GM12873 (cell line): ENCODE data around the gene HMGCS2.

ENCODE experiments used
- TF ChIP-seq, protein P1 (sequence below): IDR thresholded peaks from 2 replicates; pipeline ENCODE4 v1.5.1; 2012; ENCODE audit warnings: low read depth, mild to moderate bottlenecking, moderate library complexity, low read length, control low read depth; ENCODE audit not compliant: insufficient read depth; ENCODE audit errors: missing control alignments

Gene HMGCS2

DNA sequence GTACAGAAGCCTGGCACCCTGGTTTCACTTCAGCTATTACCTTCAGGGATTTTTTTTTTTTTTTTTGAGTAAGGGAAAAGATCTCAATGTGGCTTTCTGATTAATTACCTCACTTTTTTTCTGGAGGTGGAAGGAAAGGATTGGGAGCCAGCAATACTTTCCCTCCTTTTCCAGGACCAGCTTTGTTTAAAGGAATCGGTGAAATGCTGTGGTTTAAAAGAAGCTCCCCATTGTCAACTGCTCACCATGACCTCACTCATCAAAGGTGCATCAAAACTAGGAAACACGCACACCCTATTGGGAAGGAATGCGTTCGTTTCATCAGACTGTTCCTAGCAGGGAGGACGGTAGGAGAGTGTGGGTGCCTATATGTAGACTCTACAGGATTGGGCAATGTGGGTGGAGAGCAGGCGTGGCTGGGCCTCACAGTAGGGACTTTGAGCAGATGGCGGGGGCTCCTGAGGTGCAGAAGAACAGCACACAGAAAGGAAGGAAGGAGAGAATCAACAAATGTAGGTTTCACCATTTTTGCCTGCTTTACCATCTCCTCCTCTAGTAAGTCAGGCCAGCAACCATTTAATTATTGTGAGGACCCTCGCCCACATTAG is 44.0 kb downstream of the HMGCS2 start:
- TF ChIP-seq, protein P1, sequence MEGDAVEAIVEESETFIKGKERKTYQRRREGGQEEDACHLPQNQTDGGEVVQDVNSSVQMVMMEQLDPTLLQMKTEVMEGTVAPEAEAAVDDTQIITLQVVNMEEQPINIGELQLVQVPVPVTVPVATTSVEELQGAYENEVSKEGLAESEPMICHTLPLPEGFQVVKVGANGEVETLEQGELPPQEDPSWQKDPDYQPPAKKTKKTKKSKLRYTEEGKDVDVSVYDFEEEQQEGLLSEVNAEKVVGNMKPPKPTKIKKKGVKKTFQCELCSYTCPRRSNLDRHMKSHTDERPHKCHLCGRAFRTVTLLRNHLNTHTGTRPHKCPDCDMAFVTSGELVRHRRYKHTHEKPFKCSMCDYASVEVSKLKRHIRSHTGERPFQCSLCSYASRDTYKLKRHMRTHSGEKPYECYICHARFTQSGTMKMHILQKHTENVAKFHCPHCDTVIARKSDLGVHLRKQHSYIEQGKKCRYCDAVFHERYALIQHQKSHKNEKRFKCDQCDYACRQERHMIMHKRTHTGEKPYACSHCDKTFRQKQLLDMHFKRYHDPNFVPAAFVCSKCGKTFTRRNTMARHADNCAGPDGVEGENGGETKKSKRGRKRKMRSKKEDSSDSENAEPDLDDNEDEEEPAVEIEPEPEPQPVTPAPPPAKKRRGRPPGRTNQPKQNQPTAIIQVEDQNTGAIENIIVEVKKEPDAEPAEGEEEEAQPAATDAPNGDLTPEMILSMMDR = no peak

DNA sequence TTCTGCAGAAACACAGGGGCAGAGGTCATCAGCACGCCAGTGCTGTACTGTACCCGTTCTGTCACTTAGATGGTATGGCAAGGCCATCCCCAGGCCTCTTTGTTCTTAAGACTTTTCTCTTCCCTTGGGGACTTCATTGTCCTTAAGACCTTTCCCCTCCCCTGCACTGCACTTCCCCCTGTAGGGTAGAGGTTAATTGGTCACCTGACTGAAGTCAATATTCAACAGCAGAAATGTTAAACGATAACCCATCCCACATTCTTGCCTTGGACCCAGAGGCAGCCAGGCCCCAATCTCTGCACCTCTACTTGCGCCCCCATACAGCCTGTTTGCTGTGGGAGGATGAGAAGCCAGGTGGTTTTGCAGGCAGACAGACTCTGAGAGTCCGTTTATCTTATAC is 46.8 kb downstream of the HMGCS2 start:
- TF ChIP-seq, protein P1 = no peak

DNA sequence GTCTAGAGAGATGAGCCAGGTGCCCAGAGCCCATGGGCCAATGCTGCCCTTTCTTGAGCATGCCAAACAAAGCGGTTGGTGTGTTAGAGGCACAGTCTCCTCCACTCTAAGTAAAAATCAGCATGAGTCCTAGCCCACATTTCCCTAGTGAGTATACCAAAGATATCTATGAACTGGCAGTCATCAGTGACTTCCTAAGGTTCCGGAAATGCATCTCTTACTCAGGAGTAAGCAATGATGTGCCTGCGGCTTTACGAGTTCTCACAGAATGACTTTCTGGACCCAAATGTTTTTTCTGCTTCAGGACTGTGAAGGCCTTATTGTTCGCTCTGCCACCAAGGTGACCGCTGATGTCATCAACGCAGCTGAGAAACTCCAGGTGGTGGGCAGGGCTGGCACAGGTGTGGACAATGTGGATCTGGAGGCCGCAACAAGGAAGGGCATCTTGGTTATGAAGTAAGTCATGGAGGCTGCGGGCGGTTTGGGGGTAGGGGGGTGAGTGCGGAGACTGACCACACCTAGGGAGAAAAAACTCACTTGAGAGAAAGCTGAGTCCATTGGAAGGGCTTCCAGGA is 47.8 kb downstream of the HMGCS2 start:
- TF ChIP-seq, protein P1 = no peak

DNA sequence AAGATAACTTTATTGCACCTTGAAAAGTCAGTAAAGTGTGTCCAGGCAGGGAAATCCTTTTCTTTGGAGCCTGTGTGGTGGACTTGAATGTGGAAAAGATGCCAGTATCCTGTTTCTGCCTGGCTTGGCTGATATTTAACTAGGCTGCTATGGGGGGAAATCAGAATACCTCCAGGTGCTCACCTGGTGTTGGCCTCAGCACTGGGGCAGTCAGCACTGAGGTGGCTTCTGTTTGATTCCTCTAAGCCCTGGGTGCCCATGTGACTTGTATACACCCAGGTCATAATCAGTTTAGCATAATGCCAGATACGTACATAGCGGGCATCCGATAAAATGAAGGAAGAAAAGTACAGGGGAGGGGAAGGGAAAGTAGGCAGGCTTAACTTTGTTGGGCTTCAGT is 49.7 kb downstream of the HMGCS2 start:
- TF ChIP-seq, protein P1 = no peak

DNA sequence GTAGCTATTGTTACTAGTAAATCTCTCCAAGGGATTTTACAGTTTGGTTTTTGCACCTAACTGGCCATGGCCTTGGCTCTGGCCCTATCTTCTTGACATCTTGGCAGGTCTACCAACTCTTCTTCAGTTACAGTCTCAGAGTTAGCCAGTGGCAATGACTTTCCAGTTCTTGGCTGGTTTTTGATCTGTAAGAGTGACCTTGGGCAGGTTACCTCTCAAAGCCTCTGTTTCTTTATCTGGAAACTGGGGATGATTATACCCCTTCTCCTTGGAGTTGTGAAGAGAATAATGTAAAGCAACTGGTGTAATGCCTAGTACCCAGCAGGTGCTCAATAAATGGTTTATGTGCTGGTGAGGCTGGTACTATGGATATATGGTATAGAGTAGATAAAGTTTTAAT is 50.3 kb downstream of the HMGCS2 start:
- TF ChIP-seq, protein P1 = no peak

DNA sequence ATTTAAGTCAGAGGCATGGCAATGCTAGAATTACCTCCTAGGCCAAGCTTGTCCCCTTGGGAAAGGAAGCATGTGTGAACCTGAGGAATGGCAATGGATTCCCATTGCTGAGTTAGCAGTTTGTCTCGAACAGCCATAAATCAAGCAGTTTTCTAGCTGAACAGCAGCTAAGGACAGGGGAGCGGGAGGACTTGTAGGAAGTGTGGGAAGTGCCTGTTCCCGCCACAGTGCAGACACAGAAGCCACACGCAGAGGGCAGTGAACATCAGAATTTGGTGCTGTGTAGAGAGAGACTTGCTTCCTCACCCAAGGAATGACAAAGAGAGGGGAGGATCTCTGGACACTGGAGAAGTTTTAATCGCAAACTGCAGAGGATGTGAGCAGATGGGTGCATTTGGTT is 53.2 kb downstream of the HMGCS2 start:
- TF ChIP-seq, protein P1 = no peak

DNA sequence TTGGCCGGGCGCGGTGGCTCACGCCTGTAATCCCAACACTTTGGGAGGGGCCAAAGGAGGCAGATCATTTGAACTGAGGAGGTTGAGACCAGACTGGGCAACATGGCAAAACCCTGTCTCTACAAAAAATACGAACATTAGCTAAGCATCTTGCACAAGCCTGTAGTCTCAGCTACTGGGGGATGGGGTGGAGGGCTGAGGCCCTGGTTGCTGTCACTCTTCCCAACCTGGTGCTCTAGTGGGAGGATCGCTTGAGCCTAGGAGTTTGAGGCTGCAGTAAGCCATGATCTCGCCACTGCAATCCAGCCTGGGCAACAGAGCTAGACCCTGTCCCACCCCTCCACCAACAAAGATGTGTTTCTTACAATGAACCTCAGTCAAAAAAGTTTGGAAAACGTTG is 54.1 kb downstream of the HMGCS2 start:
- TF ChIP-seq, protein P1 = no peak
